ENCODE measurements around the gene RUNDC3A.
"Not testable (repeated sequence)": the region's sequence is repeated elsewhere in the genome, so short reads cannot be mapped to it uniquely, and the experiment has no call there.

Gene RUNDC3A

DNA sequence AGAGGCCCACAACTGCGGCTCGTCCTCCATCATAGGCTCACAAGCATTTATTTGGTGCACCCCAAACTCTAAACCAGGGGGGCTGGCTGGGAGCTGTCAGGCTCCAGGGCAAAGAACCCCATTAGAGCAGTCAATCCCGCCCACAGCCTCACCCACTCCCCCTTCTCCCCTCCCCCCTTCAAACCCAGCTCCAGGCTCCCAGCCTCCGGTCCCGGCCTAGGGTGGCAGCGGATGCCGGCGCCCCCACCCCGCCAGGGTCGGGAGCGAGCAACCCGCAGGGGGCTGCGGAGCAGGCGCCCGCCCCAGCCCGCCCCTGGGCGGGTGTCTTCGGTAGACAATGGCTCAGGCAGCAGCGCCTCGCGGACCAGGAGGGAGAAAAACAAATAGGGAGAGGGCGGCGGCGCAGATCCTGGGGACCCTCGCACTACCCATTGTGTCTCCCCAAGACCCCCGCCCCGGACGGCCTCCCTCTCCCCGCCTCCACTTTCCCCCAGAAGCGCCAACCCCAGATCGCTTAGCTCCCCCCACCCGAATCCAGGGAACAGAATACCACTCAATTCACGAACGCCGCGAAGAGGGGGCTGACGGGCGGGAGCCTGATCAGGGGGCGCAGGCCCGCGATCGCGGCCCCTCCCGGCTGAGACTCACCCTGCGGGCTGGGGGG, 54.7 kb downstream of the RUNDC3A start:
- H3K36me3 Mint-ChIP-seq (ENCODE audit: low read depth), result no peaks in the 10 kb centered on the region
- H3K27ac Mint-ChIP-seq, result no peak overlapping the region
- peak overlapping the region; percentile 62 for H3K4me3 Mint-ChIP-seq
- no peaks in the 10 kb centered on the region for H3K4me1 Mint-ChIP-seq (ENCODE audit: low read depth)
- no peaks in the 10 kb centered on the region for H3K9me3 Mint-ChIP-seq
- H3K27me3 Mint-ChIP-seq, result peaks cover 38% of the 10 kb centered on the region

DNA sequence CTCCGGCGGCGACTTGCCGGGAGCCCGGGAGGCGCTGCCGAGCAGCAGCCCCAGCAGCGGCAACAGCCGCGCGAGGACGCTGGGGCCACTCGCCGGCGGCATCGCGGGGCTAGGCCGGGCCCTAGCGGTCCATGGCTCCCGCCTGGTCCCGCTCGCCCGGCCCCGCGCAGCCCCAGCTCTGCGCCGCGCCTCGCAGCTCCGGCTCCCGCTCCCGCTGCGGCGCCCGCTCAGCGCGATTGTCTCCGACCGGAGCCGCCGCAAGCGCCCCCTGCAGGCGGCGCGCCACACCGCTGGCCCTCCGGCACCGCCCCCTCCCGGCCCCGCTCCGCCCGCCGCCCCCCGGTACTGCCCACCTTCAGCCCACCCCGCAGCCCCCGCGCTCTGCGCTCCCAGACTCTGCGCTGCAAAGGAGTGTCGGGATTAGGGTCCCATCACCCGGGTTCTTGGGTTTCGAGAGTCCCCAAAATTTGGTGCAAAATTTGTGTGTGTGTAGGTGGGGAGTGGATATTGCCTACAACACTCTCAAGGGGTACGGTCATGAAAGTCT, 55.3 kb downstream of the RUNDC3A start, which contains the start of gene FAM171A2:
FAM171A2 (minus strand) TSS at position 241 of the 547 bp plus-strand sequence; CDS start at position 102, 139 bp downstream.
- H3K4me1 Mint-ChIP-seq (ENCODE audit: low read depth), result no peaks in the 10 kb centered on the region
- peaks cover 38% of the 10 kb centered on the region for H3K27me3 Mint-ChIP-seq
- H3K4me3 Mint-ChIP-seq, result peak within 1 kb of the TSS; percentile 62
- H3K9me3 Mint-ChIP-seq, result no peaks in the 10 kb centered on the region
- no peak within 1 kb of the TSS for H3K27ac Mint-ChIP-seq
- no peaks in the 10 kb centered on the region for H3K36me3 Mint-ChIP-seq (ENCODE audit: low read depth)

DNA sequence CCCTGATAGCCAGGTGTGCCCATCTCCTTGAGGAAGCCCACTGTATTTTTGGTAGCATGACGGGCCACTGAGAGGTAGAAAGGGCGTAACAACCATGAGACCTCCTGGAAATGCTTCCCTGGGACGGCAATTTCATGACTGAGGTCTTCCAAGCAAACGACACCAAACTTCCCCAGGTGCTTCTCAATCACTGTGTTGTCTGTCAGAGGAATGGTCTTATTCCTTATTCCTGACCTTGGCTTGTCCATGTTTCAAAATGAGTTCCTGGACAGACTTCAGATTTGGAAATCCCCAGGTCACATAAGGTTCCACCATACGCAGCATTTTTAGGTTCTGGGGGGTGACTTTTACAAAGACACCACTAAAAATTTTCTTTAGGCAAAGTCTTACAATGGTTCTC, 56.6 kb downstream of the RUNDC3A start:
- not testable (repeated sequence) for H3K4me3 Mint-ChIP-seq; H3K36me3 Mint-ChIP-seq (ENCODE audit: low read depth); H3K27ac Mint-ChIP-seq; H3K9me3 Mint-ChIP-seq; H3K4me1 Mint-ChIP-seq (ENCODE audit: low read depth)
- peaks cover 45% of the 10 kb centered on the region for H3K27me3 Mint-ChIP-seq

DNA sequence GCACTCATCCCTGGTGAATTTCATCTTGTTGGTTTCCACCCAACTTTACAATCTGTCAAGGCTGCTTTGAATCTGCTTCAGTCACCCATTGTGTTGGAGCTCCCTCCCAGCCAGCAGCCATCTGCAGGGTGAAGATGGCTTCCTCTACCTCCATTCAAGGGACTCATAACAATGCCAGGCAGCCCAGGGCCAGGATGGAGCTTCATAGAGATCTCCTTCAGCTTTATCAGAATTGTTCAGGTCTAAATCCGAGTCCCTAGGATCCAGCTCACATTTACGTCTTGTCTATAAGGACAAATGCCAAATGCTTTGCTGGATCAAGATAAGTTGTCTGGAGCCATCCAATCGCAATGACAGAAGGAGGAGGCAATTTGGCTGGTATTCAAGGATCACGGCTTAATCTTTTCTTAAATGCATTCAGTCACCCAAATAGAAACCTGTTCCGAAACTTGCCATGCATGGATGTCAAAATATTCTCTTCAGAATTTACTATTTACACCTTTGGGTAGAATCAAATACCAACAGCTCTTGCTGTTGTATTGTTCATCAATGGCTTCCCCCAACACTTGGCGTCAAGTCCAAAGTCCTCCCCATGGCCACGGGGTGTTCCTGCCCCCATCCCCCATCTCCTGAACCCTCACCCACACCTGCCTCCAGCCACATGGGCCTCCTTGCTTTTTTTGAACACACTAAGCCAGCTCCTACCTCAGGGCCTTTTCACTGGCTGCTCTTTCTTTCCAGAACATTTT, 59.0 kb downstream of the RUNDC3A start:
- peaks cover 49% of the 10 kb centered on the region for H3K27me3 Mint-ChIP-seq
- no peaks in the 10 kb centered on the region for H3K9me3 Mint-ChIP-seq
- no peak overlapping the region for H3K27ac Mint-ChIP-seq

More for the DNA sequence above, 59.0 kb downstream of the RUNDC3A start:
- H3K4me3 Mint-ChIP-seq, result no peak overlapping the region
- H3K36me3 Mint-ChIP-seq (ENCODE audit: low read depth), result no peaks in the 10 kb centered on the region
- no peaks in the 10 kb centered on the region for H3K4me1 Mint-ChIP-seq (ENCODE audit: low read depth)
